ENCODE results near the gene FRYL. TPM values are rescaled to one million over a fixed set of nuclear protein-coding genes. Genes with fewer than 3 reads are reported as not detected.

Gene FRYL
- total and polyA plus RNA-seq, 2 donors (not counting 1 experiment from before 2014, with no cell fraction given): 20.3 to 61.4 TPM

DNA sequence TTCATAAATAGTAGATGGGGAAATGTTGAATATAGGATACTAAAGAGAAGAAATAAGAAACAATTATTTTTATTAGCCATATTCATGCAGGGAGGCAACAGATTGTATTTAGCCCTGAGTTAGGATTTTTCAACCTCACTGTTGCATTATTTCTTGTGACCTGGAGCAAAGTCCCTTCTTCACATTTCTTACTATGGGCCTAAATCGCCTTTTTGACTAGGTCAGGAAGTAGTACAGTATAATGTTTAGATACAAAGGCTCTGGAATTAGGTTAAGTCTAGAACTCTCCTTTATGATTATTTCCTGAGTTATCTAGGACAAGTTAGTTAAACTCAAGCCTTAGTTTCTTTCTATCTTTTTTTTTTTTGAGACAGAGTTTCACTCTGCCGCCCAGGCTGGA is 88.0 kb downstream of the FRYL start:
- DNase-seq (ENCODE audit: low read depth in 2 of 2): no peak
- Histone ChIP-seq H4K20me1 (ENCODE audit: control insufficient read depth, extremely low read depth, insufficient read depth, low read length) (no peaks in the 10 kb centered on the region), H3K79me2 (ENCODE audit: control insufficient read depth, insufficient read depth, low read length) (peaks cover 15% of the 10 kb centered on the region), H2AFZ (ENCODE audit: low read length) (no peak overlapping the region), H3K9me3 (ENCODE audit: control insufficient read depth, insufficient read depth, low read depth, low read length) (no peaks in the 10 kb centered on the region), H3K4me3 (replicated peaks in 1 of 4; ENCODE audit: control extremely low read depth in 1 of 4, insufficient read depth in 1 of 4, low read depth in 3 of 4, low read length in 4 of 4) (no peak overlapping the region), H3K36me3 (ENCODE audit: control insufficient read depth, insufficient read depth, low read length) (no peaks in the 10 kb centered on the region), H3K27me3 (ENCODE audit: control insufficient read depth, insufficient read depth, low read length) (no peaks in the 10 kb centered on the region), H3K4me1 (ENCODE audit: control insufficient read depth, extremely low read depth, insufficient read depth, low read length) (no peaks in the 10 kb centered on the region), H3K4me2 (ENCODE audit: extremely low read depth, insufficient read depth, low read length) (no peak overlapping the region), H3K9ac (ENCODE audit: insufficient read depth, low read length) (no peak overlapping the region), H3K27ac (ENCODE audit: insufficient read depth, low read length) (no peak overlapping the region)
- TF ChIP-seq, protein P1, sequence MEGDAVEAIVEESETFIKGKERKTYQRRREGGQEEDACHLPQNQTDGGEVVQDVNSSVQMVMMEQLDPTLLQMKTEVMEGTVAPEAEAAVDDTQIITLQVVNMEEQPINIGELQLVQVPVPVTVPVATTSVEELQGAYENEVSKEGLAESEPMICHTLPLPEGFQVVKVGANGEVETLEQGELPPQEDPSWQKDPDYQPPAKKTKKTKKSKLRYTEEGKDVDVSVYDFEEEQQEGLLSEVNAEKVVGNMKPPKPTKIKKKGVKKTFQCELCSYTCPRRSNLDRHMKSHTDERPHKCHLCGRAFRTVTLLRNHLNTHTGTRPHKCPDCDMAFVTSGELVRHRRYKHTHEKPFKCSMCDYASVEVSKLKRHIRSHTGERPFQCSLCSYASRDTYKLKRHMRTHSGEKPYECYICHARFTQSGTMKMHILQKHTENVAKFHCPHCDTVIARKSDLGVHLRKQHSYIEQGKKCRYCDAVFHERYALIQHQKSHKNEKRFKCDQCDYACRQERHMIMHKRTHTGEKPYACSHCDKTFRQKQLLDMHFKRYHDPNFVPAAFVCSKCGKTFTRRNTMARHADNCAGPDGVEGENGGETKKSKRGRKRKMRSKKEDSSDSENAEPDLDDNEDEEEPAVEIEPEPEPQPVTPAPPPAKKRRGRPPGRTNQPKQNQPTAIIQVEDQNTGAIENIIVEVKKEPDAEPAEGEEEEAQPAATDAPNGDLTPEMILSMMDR (conservative IDR thresholded peaks at IDR 0.05 in 1 of 2, IDR thresholded peaks at IDR 0.05 in 1 of 2; ENCODE audit: low read depth in 1 of 2, low read length in 2 of 2): no peak
- TF ChIP-seq EZH2 (IDR thresholded peaks at IDR 0.05; ENCODE audit: low read length, missing control alignments): no peak

DNA sequence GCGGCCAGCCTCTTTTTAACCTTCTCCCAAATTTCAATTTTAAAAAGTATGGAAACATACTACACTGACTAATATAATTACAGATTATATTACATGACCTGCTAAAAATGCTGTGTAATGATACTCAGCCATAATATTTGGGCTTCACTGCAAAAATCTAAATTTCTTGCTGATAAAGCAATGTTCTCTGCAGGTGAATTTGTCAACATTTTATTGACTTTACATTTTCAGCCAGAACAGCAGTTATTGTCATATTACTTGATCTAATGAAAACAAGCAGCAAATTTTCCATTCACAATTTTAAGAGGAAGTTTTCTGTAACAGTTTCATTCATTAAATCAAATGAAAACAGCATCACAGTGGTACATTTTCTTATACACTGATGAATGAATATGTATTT is 91.1 kb downstream of the FRYL start:
- H3K79me2 ChIP-seq (ENCODE audit: control insufficient read depth, insufficient read depth, low read length): peaks cover 8% of the 10 kb centered on the region
- no peak for DNase-seq (ENCODE audit: low read depth in 2 of 2)
- H3K4me1 ChIP-seq (ENCODE audit: control insufficient read depth, extremely low read depth, insufficient read depth, low read length): no peaks in the 10 kb centered on the region

DNA sequence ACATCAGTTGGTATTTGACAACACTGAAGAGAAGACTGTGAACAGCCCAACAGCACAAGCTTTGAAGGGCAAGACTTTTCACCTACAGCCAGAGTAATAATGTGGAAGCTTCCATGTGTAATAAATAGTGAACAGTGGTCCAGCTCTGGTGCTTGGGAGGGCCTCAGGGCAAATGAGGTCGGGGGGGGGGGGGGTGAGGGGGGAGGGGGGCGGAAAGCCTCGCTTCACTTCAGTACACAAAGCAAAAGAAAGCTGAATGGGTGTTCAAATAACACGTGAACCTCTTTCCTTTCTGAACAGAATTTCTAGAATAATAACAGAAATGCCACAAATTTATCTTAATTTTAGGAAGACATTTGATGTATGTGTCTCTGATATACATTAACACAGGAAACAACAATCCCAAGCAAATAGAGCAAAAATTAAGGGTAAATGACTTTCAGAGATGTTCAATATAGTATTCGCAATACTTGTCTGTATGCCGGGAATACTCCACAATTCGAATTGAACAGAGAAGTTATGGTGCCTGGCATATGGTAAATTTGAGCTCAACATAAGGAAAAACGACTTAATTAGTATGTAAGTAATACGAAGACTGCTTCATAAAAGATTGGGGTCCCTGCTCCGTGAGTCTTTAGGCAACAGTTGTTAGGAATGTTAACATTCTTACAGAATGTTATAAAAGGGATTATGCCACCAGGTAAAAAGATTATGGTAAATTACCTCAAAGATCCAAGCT is 92.6 kb downstream of the FRYL start:
- Histone ChIP-seq H3K4me3 (replicated peaks in 1 of 4; ENCODE audit: control extremely low read depth in 1 of 4, insufficient read depth in 1 of 4, low read depth in 3 of 4, low read length in 4 of 4) (no peak overlapping the region), H2AFZ (ENCODE audit: low read length) (no peak overlapping the region), H3K27ac (ENCODE audit: insufficient read depth, low read length) (no peak overlapping the region), H3K9ac (ENCODE audit: insufficient read depth, low read length) (no peak overlapping the region), H4K20me1 (ENCODE audit: control insufficient read depth, extremely low read depth, insufficient read depth, low read length) (no peaks in the 10 kb centered on the region), H3K4me2 (ENCODE audit: extremely low read depth, insufficient read depth, low read length) (no peak overlapping the region), H3K36me3 (ENCODE audit: control insufficient read depth, insufficient read depth, low read length) (no peaks in the 10 kb centered on the region), H3K4me1 (ENCODE audit: control insufficient read depth, extremely low read depth, insufficient read depth, low read length) (no peaks in the 10 kb centered on the region), H3K9me3 (ENCODE audit: control insufficient read depth, insufficient read depth, low read depth, low read length) (no peaks in the 10 kb centered on the region), H3K79me2 (ENCODE audit: control insufficient read depth, insufficient read depth, low read length) (peaks cover 2% of the 10 kb centered on the region), H3K27me3 (ENCODE audit: control insufficient read depth, insufficient read depth, low read length) (no peaks in the 10 kb centered on the region)
- no peak for TF ChIP-seq EZH2 (IDR thresholded peaks at IDR 0.05; ENCODE audit: low read length, missing control alignments)
- DNase-seq (ENCODE audit: low read depth in 2 of 2): no peak

More for the DNA sequence above, 91.1 kb downstream of the FRYL start:
- no peaks in the 10 kb centered on the region for H3K36me3 ChIP-seq (ENCODE audit: control insufficient read depth, insufficient read depth, low read length)
- no peak overlapping the region for H3K4me2 ChIP-seq (ENCODE audit: extremely low read depth, insufficient read depth, low read length)
- no peaks in the 10 kb centered on the region for H3K9me3 ChIP-seq (ENCODE audit: control insufficient read depth, insufficient read depth, low read depth, low read length)
- H3K27ac ChIP-seq (ENCODE audit: insufficient read depth, low read length): no peak overlapping the region
- H3K9ac ChIP-seq (ENCODE audit: insufficient read depth, low read length): no peak overlapping the region
- no peak overlapping the region for H2AFZ ChIP-seq (ENCODE audit: low read length)
- no peak overlapping the region for H3K4me3 ChIP-seq (replicated peaks in 1 of 4; ENCODE audit: control extremely low read depth in 1 of 4, insufficient read depth in 1 of 4, low read depth in 3 of 4, low read length in 4 of 4)
- TF ChIP-seq, protein P1 (conservative IDR thresholded peaks at IDR 0.05 in 1 of 2, IDR thresholded peaks at IDR 0.05 in 1 of 2; ENCODE audit: low read depth in 1 of 2, low read length in 2 of 2): no peak
- no peak for TF ChIP-seq EZH2 (IDR thresholded peaks at IDR 0.05; ENCODE audit: low read length, missing control alignments)
- H3K27me3 ChIP-seq (ENCODE audit: control insufficient read depth, insufficient read depth, low read length): no peaks in the 10 kb centered on the region
- no peaks in the 10 kb centered on the region for H4K20me1 ChIP-seq (ENCODE audit: control insufficient read depth, extremely low read depth, insufficient read depth, low read length)

Data from fibroblast of lung (primary cell).